Caco-2 (cell line): ENCODE measurements around the gene LUC7L. TPM values are rescaled to one million over a fixed set of nuclear protein-coding genes. Genes with fewer than 3 reads are reported as not detected.

ENCODE experiments used
- BruUV-seq: library from RNA; stranded (reverse); fragments of 400-500 nt; replicated peaks from 2 replicates; lab custom pipeline; 2021; lab: Mats Ljungman, UMichigan
- CTCF ChIA-PET: fragments of 300-600 bp; sonication (Branson Sonifier 250); formaldehyde crosslinking; loops from one replicate; lab custom pipeline; 2022; ENCODE audit warnings: antibody characterized with exemption; lab: Charles Lee
- POLR2A ChIA-PET: fragments of 300-600 bp; sonication (Branson Sonifier 250); formaldehyde crosslinking; loops from one replicate; lab custom pipeline; 2022; ENCODE audit warnings: antibody characterized with exemption; lab: Charles Lee
- DNase-seq, 2 experiments: peaks; one replicate each; pipeline versions ENCODE4 v3.0.0 to v3.0.0-alpha.2; 2020 to 2022
- H3K27me3 ChIP-seq: replicated peaks from 2 replicates; pipeline ENCODE4 v1.6.0; 2011; ENCODE audit warnings: low read length; ENCODE audit not compliant: control insufficient read depth, insufficient read depth
- H3K36me3 ChIP-seq: 2 replicates; pipeline ENCODE4 v1.5.1; 2011; ENCODE audit warnings: low read length; ENCODE audit not compliant: control insufficient read depth, insufficient read depth
- H3K4me1 ChIP-seq: fragments of 250-450 bp; sonication (Bioruptor Pico); 2 replicates; pipeline ENCODE4 v1.5.1; 2020; ENCODE audit warnings: mild to moderate bottlenecking
- H3K4me3 ChIP-seq: 2 replicates; pipeline ENCODE4 v1.5.1; 2011; ENCODE audit warnings: low read depth, mild to moderate bottlenecking, control low read depth, low read length
- H3K9me3 ChIP-seq: fragments of 250-450 bp; sonication (Bioruptor Pico); 2 replicates; pipeline ENCODE4 v1.5.1; 2020; ENCODE audit warnings: mild to moderate bottlenecking, moderate library complexity
- H3K27ac Mint-ChIP-seq: one replicate; pipeline ENCODE4 v1.8.0; 2022; ENCODE audit warnings: mixed read lengths; ENCODE audit not compliant: unreplicated experiment
- H3K27me3 Mint-ChIP-seq: one replicate; pipeline ENCODE4 v1.8.0; 2022; ENCODE audit warnings: mixed read lengths; ENCODE audit not compliant: insufficient read depth, unreplicated experiment
- H3K36me3 Mint-ChIP-seq: one replicate; pipeline ENCODE4 v1.8.0; 2022; ENCODE audit warnings: mild to moderate bottlenecking, mixed read lengths; ENCODE audit not compliant: insufficient read depth, unreplicated experiment
- H3K4me1 Mint-ChIP-seq: one replicate; pipeline ENCODE4 v1.8.0; 2022; ENCODE audit warnings: low read depth, mixed read lengths; ENCODE audit not compliant: unreplicated experiment
- H3K4me3 Mint-ChIP-seq: one replicate; pipeline ENCODE4 v1.8.0; 2022; ENCODE audit warnings: mild to moderate bottlenecking, moderate library complexity, mixed read lengths; ENCODE audit not compliant: unreplicated experiment
- H3K9me3 Mint-ChIP-seq: one replicate; pipeline ENCODE4 v1.8.0; 2022; ENCODE audit warnings: mixed read lengths; ENCODE audit not compliant: unreplicated experiment
- intact Hi-C: fragments of 100-400 bp; cut with micrococcal nuclease; formaldehyde crosslinking; loops from one replicate; pipeline ENCODE4 v1.10.0; 2022; ENCODE audit not compliant: unreplicated experiment
- total RNA-seq: library from RNA; stranded (reverse); gene quantifications from 2 replicates; pipeline ENCODE4 v1.2.3, GENCODE V29; 2022
- TF ChIP-seq, protein P1 (sequence below), 2 experiments: fragments of 200-600 bp in 1 of 2; IDR thresholded peaks; 1 replicate in 1 of 2; 2 replicates in 1 of 2; pipeline versions ENCODE4 v1.5.1 to v1.8.0; 2011 to 2022; ENCODE audit warnings: antibody characterized with exemption in 1 of 2, control low read depth in 1 of 2, inconsistent platforms in 1 of 2, low read depth in 1 of 2, low read length in 1 of 2, mild to moderate bottlenecking in 1 of 2, moderate library complexity in 1 of 2; ENCODE audit not compliant: insufficient read depth in 1 of 2, severe bottlenecking in 1 of 2, unreplicated experiment in 1 of 2

LUC7L gene
- total RNA-seq, 1 experiment from 2014 or later = 80.7 TPM

DNA sequence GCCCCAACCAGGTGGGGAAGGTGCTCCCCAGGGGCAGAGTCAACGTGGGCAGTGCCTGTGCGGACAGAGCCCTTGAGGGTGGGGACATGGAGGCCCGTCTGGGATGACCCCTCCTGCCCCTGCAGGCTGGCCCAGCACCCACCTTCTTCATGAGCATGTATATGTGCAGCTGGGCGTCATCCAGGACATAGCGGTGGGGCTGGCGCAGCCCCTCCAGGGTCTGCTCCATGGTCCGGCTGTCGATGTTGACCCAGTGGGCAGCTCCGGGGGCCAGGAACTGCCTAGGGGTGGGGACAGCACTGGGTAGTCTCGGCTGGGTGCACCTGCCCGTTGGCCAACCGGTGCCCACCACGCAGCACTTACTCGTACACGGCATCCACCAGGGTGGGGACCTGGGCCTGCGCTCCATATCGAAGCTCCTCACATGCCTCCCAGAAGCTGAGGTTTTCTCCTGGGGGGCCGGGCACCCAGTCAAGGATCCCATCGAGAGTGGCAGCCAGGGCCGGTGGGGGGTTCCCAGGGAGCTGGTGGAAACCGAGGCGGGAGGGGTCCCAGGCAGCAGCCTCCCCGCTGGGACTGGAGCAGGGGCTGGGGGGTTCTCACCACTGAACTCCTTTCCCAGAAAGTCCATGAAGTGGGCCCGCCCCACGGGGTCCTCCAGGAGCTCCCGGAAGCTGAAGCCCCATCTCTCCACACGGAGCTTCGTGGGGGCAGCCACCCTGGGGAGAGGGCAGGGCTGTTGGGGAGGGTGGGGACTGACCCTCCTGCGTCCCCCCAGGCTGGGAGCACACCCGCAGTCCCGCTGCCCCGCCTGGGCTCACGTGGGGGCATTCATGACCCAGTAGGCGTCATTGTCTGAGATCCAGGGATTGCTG is 41.4 kb upstream of the LUC7L start:
- no peaks in the 10 kb centered on the region for H3K27me3 Mint-ChIP-seq
- no peaks in the 10 kb centered on the region for H3K27me3 ChIP-seq
- no TSS peak for BruUV-seq

DNA sequence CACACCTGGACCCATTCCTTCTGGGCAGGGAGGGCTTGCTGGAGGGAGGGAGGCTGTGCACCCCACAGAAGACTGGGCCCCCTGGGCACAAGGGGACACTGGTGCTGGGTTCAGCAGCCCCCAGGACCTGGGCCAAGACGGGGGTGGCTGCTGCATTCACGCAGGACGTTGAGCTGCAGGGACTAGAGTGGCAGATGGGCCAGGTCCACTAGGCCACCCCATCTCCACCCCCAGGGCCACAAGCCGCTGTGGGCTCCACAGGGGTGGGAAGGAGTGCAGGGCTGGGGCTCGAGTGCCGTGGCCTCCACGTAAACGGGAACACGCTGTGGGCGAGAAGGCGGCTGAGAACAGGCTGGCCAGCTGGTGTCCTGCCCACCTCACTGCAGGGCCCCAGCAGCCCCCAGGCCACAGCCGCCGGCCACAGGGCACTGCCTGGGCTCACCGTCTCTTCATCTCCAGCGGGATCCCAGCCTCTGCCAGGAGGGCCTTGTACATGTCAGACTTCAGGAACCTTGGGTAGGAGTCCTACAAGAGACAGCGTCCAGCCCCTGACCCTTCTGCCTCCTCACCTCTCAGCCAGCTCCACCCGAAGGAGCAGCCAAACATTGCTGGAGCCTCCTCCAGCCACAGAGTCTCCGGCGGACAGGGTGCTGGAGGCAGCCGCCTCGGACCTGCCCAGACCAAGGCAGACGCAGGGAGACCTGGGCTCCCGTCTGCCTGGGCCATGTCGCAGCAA is 40.0 kb upstream of the LUC7L start:
- POLR2A ChIA-PET = no interaction called here
- no peak for DNase-seq

More for the DNA sequence above, 41.4 kb upstream of the LUC7L start:
- CTCF ChIA-PET = no interaction called here
- H3K36me3 Mint-ChIP-seq = no peaks in the 10 kb centered on the region
- no peak overlapping the region for H3K27ac Mint-ChIP-seq
- Histone ChIP-seq H3K36me3 (no peaks in the 10 kb centered on the region), H3K9me3 (no peaks in the 10 kb centered on the region), H3K4me3 (no peak overlapping the region), H3K4me1 (no peaks in the 10 kb centered on the region)
- TF ChIP-seq, protein P1, sequence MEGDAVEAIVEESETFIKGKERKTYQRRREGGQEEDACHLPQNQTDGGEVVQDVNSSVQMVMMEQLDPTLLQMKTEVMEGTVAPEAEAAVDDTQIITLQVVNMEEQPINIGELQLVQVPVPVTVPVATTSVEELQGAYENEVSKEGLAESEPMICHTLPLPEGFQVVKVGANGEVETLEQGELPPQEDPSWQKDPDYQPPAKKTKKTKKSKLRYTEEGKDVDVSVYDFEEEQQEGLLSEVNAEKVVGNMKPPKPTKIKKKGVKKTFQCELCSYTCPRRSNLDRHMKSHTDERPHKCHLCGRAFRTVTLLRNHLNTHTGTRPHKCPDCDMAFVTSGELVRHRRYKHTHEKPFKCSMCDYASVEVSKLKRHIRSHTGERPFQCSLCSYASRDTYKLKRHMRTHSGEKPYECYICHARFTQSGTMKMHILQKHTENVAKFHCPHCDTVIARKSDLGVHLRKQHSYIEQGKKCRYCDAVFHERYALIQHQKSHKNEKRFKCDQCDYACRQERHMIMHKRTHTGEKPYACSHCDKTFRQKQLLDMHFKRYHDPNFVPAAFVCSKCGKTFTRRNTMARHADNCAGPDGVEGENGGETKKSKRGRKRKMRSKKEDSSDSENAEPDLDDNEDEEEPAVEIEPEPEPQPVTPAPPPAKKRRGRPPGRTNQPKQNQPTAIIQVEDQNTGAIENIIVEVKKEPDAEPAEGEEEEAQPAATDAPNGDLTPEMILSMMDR (IDR thresholded peaks at IDR 0.05; ENCODE audit: insufficient read depth in 1 of 2, low read depth in 1 of 2, low read length in 1 of 2, severe bottlenecking in 1 of 2, unreplicated experiment in 1 of 2) = no peak
- intact Hi-C loops = no loop called here
- peak in 1 of 2 experiments; percentile 26 for DNase-seq
- POLR2A ChIA-PET = no interaction called here
- no peaks in the 10 kb centered on the region for H3K4me1 Mint-ChIP-seq
- no peaks in the 10 kb centered on the region for H3K9me3 Mint-ChIP-seq
- no peak overlapping the region for H3K4me3 Mint-ChIP-seq

More for the DNA sequence above, 40.0 kb upstream of the LUC7L start:
- Histone ChIP-seq H3K36me3 (no peaks in the 10 kb centered on the region), H3K4me3 (no peak overlapping the region), H3K27me3 (no peaks in the 10 kb centered on the region), H3K9me3 (no peaks in the 10 kb centered on the region), H3K4me1 (no peaks in the 10 kb centered on the region)
- CTCF ChIA-PET = no interaction called here
- Mint-ChIP-seq H3K9me3 (no peaks in the 10 kb centered on the region), H3K36me3 (no peaks in the 10 kb centered on the region), H3K4me1 (no peaks in the 10 kb centered on the region), H3K27ac (no peak overlapping the region), H3K27me3 (no peaks in the 10 kb centered on the region), H3K4me3 (no peak overlapping the region)
- BruUV-seq = no TSS peak
- TF ChIP-seq, protein P1 (IDR thresholded peaks at IDR 0.05; ENCODE audit: insufficient read depth in 1 of 2, low read depth in 1 of 2, low read length in 1 of 2, severe bottlenecking in 1 of 2, unreplicated experiment in 1 of 2) = no peak
- intact Hi-C loops = no loop called here
